Suppressor macrophage treated with lipopolysaccharide for 1 hour (primary cell): Measurements from ENCODE around the gene SUN3.
"Not testable (repeated sequence)": the region's sequence is repeated elsewhere in the genome, so short reads cannot be mapped to it uniquely, and the experiment has no call there.

Experiments used
- DNase-seq, 3 donors: peaks; one replicate each; pipeline ENCODE4 v3.0.0-alpha.2; 2020 to 2022

The SUN3 gene

DNA sequence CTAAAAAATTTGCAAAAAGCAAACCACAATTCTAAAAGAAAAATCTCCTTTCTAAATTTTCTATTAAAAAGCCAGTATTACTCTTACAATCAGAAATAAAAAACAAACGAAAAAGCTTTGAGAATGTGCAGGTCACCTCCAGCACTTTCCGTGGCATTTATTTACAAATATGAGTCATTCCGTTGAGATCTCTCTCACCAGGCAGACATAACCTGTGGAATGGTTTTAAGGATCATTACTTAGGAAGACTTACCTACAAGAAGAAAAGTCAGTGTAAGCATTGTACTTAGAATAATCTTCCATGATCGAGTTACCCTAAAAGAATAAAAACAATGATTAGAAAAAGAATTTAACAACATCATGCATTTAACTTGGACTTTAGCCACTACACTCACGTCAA, 3.3 kb downstream of the SUN3 start:
- no peak for DNase-seq

DNA sequence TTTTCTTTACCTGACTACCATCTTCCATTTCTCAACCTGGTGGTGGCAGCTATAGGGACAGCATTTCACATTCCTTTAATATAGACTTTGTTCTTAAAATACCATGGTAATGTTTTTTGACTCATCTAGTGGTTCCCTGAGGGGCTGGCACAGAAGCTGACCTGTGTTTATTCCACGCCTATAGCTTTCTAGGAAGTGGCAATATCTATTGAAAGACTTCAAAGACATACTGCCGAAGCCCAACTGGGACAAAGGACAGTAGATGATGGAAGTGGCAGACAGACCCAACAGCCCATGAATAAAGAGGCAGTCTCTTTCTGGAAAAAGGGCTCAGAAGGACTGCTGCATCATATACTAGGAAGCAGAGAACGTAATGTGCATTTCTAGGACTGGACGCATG, 11.2 kb downstream of the SUN3 start:
- no peak for DNase-seq

GRCh38 chr7:48016641-48017040, 12.3 kb downstream of the SUN3 start:
- no peak for DNase-seq

GRCh38 chr7:48011951-48012350, 17.0 kb downstream of the SUN3 start:
- DNase-seq: no peak

GRCh38 chr7:48011323-48011722, 17.6 kb downstream of the SUN3 start:
- DNase-seq: peak in 2 of 3 donors; percentile 25 to 29

DNA sequence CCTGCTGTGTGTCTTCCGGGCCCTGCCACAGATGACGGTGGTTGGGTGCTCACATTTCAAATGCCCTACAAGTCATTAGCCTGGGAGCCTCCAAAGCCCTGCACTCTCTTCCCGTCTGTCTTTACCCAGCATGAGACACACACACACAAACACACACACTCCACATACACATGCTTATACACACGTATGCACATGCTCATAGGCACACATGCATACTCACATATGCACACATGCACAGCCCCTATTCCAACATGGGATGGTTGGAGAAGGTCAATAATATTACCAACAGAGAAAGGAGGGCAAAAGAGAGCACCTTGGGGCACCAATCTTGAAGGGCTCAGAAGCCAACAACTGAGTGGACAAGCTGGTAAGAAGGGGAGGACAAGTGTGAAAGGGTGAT, 19.0 kb downstream of the SUN3 start:
- DNase-seq: no peak

- DNase-seq: no peak
These were observed 19.6 kb downstream of the SUN3 start for GRCh38 chr7:48009257-48009656.

GRCh38 chr7:48006866-48007265, 22.0 kb downstream of the SUN3 start:
- no peak for DNase-seq

- peak in 1 of 3 donors; percentile 14 for DNase-seq
These were observed 24.3 kb downstream of the SUN3 start for GRCh38 chr7:48004638-48005037.

DNA sequence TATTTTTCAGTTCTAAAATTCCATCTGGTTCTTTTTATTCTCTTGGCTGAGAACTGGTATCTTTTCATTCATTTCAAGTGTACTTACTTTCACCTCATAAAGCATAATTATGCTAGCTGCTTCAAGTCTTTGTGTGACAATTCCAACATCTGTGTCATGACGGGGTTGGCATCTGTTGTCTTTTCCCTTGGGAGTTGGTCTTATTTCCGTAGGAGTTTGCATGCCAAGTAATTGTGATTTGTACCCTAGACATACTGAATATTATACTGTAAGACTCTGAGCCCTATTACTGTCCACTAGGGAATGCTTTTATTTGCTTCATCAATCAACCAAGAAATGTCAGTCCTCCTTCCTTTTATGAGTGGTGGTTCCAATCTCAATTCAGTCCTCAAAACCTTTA, 24.9 kb downstream of the SUN3 start:
- no peak for DNase-seq

- not testable (repeated sequence) for DNase-seq
These were observed 28.7 kb downstream of the SUN3 start for GRCh38 chr7:48000164-48000563.

DNA sequence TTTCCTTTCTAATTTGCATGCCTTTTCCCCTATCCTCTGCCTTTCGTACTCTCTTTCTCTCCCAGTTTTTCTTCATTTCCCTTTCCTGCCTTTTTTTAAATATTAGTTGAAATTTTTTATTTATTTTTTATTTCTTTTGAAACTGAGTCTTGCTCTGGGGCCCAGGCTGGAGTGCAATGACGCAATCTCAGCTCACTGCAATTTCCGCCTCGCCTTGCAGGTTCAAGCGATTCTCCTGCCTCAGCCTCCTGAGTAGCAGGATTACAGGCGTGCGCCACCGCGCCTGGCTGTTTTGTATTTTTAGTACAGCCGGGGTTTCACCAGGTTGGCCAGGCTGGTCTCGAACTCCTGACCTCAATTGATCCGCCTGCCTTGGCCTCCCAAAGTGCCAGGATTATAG, 29.5 kb downstream of the SUN3 start:
- DNase-seq: no peak

- no peak for DNase-seq
These were observed 36.5 kb downstream of the SUN3 start for GRCh38 chr7:47992446-47992845.

DNA sequence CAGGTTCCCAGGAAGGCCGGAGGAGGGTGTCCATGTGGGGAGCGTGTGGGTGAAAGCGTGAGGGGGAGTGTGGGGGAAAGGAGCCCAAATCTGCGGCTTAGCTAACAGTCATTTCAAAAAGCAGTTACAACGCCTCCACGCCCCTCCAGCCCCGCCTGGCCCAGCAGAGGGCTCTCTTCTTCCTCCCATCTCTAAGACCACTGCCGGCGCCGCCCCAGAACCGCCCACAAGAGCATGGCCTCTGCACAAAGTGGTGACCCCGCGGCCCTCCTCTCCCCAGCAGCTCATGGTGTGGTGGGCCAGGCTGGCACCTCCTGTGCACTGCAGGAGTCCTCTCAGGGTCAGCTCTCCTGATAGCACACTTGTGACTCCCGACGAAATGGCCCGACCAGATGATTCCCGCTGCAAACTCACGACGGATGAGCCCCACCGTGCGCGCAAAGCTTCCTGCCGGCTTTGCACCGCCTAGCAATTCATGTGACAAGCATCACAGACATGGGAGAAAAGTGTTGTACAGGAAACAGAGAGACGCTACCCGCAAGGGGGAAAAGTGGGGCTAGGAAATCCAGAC, 37.1 kb downstream of the SUN3 start:
- DNase-seq: peak; percentile 82 to 92 (median 87)

DNA sequence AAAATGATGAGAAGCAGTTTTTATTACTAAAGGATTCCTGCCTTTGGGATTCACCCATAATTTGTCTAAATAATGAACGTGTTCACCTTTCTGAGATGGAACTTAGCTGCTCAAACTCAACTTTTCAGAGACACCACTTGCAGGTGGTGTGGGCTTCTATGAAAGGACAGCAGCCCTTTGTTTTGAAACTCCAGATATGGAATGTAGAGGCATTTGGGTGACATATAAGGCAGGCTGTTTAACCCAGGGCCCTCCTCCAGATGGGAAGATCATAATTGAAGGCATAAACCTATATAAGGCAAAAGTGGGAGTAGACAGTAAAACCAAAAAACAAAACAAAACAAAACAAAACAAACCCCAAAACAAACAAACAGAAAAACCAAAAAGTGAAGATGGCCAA, 37.6 kb downstream of the SUN3 start:
- DNase-seq: no peak

GRCh38 chr7:47990592-47990991, 38.3 kb downstream of the SUN3 start:
- DNase-seq: no peak

GRCh38 chr7:47989607-47990400, 39.1 kb downstream of the SUN3 start:
- not testable (repeated sequence) for DNase-seq

- no peak for DNase-seq
These were observed 40.2 kb downstream of the SUN3 start for GRCh38 chr7:47988496-47989386.

GRCh38 chr7:47982610-47983009, 46.3 kb downstream of the SUN3 start:
- no peak for DNase-seq

GRCh38 chr7:47980648-47981047, 48.3 kb downstream of the SUN3 start:
- not testable (repeated sequence) for DNase-seq

GRCh38 chr7:47979832-47980181, 49.1 kb downstream of the SUN3 start:
- no peak for DNase-seq

DNA sequence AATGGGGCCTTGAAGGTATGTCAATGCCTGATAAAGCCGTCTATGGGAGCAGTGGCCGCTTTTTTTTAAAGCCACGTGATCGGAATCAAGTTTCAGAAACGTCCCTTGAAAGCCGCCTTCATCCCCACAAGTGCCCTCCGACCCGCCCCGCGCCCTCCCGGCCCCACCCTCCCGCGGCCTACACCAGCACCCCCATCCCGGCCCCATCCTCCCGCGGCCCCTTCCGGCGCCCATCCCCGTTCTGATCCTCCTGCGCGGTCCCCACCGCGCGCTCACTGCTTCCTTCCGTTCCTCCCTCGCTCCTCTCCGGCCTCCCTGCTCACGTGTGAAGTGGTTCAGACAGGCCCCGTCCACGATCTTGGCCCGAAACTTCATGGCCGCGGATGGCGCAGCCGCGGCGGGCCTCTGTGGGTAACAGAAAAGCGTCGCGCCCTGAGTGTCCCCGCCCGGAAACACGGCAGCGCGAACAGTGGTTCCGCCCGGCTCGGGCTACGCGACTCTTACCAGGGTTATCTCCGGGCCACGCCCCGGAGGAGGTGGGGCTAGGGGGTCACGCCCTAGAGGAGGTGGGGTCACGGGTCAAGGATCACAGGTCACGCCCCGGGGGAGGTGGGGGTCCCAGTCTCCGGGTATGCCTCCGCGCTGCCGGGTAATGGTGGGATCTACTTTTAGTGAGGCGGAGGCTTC, 49.6 kb downstream of the SUN3 start, which contains the start of gene HUS1:
TSS of gene HUS1 (minus strand) at position 471 of the 687 bp plus-strand sequence. CDS start at position 375, 96 bp downstream.
- peak; percentile 96 to 98 (median 97) for DNase-seq

DNA sequence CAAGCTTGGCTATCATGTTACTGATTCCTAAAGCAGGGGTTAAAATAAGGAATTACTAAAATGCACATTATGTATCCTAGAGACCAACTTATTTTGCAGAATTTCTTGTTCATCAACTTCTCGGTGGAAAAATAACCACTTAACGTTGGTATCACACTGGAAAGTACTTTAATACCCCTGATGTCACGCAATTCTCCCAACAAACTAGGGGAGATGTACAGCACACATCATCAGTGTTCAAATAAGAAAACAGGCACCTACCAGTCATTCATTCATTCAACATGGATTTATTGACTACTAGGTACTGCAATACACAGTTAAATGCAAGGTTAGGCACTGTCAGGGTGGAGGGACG, 50.1 kb downstream of the SUN3 start:
- DNase-seq: no peak
